GDM1 (cell line): ENCODE results near the gene NTHL1.

ENCODE experiments used
- DNase-seq: peaks from one replicate; lab custom pipeline; 2025; lab: John Stamatoyannopoulos, UW

Gene NTHL1

DNA sequence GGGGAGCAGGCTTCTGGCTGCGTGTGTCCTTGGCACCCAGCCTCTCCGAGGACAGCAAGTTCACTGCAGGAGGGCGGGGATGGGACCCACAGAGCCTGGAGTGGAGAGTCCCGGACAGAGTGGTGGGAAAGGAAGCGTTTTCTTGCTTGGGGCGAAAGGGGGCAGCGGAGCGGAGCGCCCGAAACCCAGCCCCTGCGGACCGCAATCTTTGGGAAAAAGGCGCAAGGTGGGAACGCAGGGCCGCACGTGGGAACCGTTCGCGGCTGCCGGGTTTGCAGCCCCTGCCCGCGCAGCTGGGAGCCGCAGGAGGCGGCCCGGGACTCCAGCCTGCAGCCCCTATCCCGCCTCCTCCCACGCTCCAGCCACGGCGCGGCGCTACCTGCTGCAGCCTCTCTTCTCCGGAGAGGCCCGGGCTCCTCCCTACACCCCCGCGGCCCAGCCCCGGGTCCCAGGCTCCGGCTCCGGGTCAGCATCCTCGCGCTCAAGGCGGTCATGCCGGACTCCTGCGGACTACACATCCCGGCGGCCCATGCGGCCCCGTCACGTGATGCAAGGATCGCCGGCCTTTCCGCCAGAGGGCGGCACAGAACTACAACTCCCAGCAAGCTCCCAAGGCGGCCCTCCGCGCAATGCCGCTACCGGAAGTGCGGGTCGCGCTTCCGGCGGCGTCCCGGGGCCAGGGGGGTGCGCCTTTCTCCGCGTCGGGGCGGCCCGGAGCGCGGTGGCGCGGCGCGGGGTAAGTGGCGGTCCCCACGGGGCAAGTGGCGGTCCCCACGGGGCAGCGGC, at the start of gene NTHL1, which contains the start of gene TSC2:
Gene NTHL1 (minus strand): TSS at position 505 of the 786 bp plus-strand sequence. CDS start 11 bp downstream, at position 494.
Gene TSC2 (plus strand): TSS at position 656 of the 786 bp plus-strand sequence. CDS start 631 bp downstream, outside the sequence.
- peak; percentile 89 for DNase-seq

DNA sequence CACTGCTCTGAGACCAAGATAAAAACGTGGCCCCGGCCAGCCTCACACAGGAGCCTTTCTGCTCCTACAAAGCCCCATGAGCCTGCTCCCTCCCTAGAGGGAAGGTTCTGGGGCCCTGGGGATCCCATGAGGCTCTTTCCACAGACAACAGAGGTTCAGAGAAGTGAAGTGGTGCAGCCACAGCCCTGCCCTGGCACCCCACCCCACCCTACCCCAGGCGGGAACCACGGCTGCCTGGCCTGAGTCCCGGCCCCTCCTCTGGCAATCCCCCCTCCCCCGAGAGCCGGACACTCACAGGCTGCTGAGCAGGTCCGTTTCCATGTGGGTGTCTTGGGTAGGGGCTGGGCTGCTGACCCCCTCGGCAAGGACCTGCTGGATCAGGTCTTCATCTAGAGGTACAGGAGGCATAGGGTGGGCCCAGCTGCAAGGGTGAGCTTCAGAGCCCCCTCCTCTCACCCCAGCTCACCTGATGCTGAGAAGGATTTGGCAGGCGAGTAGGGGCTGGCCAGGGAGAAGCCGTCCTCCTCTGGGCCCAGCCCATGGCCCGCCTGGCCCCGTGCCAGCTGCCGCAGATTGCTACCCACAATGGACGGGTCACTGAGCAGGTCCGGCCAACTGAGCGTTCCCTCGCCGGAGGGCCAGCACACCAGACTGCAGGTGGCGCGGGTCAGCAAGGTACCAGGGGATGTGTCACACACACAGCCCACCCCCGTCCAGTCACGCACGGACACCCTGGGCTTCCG, 49.4 kb upstream of the NTHL1 start:
- DNase-seq, result no peak

DNA sequence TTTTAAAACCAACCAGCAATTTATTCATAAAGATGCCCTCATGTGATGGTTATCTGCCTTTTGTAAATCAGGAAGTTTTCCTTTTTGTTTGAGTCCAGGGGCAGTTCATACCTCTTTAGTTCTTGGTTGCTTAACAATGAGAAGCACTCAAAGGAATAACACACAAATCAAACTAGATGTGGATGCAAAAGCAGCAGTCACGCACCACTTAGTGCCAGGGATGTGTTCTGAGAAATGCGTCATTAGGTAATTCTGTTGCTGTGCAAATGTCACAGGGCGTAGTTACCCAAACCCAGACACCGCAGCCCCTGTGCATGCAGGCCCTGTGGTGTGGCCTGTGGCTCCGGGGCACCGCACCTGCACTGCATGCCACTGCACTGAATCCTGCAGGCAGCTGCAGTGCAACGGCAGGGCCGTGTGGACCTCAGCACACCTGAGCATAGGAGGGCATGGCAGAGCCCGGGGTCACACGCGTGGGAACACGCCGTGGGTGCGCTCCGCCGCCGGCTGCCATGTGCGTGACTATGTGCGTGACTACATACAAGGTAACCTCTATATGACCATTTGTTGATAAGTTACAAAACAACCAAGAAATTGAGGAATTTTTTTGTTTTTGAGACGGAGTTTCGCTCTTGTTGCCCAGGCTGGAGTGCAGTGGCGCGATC, 48.4 kb upstream of the NTHL1 start:
- no peak for DNase-seq

DNA sequence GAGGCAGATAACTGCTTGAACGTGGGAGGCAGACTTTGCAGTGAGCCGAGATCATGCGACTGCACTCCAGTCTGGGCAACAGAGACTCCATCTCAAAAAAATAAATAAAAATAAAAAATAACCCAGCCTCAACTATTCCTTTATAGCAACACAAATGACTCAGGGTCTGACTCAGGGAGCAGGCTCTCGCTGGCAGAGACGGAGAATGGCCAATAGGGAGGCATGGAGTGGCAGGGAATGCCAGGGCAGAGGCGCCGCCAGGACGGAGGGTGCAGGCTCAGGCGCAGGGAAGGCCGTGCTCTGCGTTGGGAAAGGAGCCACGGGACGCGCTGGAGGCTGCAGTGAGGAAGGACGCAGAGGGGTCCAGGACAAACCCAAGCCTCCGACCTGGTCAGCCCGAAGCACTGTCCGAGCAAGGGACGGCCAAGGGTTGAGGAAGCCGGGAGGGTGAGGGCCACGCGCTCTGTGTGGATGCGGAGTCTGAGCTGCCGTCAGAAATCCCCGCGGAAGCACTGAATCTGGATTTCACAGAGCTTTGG, 47.8 kb upstream of the NTHL1 start:
- DNase-seq, result no peak

DNA sequence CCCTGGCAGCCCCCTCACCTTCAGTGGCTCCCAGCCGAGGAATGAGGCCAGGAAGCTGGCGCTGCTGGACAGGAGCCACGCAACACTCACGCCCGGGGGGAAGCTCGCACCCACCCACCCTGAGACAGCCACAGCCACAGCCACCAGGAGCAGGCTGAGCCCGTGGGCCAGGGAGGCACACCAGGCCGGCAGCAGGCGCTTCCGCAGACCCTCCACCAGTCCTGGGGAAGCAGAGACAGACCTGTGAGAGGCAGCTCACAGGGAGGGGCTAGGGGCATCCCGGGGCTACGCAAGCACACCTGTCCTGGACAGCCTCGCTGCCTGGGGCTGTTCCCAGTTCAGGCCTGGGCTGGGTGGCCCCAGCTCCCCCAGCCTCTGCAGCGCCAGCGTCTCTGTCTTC, 46.2 kb upstream of the NTHL1 start:
- no peak for DNase-seq

DNA sequence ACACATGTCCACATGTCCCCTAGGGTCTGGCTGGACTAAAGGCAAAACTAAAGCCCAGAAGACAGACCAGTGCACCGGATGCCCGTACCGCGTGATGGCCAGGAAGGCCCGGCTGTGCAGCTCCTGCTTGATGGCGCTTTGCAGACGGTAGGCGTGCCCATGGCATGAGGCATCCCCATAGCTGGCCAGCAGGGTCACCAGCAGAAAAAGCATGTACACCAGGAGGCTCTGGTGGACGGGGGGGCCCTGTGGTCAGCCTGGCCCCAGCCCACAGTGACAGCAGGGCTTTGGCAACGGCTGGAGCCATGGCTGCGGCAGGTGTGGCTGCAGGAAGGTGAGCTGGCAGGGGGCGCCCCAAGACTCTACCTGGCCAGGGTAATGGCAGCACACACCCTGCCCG, 45.2 kb upstream of the NTHL1 start:
- DNase-seq, result no peak

DNA sequence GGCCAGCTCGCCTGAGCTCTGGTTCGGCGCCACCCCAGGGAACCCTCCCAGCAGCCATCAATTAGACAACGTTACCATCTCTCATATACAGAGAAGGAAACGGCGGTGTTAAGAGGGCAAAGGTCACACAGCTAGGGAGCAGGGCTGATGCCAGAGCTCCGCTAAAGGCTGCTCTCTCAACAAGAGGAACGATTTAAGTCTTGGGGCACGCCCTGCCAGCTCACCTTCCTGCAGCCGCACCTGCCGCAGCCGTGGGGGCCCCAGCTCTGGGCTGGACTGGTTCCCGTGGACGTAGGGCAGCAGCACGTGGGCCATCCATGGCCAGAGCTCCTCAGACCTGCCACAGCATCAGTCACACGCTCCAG, 44.6 kb upstream of the NTHL1 start:
- DNase-seq, result no peak

DNA sequence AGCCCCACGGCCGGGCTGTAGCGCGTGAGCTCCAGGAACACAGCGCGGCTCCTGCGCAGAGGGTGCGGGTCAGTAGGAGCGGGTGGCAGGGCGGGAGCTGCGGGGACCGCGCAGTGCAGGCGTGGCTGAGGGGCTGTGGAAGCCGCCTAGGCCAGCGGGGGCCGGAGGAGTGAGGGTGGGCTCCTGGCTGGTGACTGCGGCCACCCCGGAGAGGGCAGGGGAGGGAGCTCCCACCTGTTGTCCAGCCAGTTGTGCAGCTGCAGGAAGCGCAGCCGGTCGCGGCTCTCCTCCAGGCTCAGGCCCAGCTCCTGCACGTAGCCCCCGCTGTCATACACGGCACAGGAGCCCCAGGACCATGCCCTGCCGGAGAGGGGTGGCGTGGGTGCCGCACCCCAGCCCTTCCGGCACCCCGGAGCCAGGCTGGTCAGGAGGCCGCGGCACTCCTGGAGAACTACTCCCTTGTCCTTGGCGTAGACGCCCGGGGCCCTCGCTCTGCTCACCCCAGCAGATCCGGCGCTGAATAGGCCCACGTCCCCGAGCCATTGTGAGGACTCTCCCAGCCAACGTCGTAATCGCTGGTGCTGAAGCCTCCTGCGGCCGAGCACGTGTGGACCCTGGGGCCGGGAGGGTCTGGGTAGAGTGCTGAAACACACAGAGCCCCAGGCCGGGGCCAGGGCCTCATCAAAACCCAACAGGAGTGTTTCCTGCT, 44.1 kb upstream of the NTHL1 start:
- no peak for DNase-seq

DNA sequence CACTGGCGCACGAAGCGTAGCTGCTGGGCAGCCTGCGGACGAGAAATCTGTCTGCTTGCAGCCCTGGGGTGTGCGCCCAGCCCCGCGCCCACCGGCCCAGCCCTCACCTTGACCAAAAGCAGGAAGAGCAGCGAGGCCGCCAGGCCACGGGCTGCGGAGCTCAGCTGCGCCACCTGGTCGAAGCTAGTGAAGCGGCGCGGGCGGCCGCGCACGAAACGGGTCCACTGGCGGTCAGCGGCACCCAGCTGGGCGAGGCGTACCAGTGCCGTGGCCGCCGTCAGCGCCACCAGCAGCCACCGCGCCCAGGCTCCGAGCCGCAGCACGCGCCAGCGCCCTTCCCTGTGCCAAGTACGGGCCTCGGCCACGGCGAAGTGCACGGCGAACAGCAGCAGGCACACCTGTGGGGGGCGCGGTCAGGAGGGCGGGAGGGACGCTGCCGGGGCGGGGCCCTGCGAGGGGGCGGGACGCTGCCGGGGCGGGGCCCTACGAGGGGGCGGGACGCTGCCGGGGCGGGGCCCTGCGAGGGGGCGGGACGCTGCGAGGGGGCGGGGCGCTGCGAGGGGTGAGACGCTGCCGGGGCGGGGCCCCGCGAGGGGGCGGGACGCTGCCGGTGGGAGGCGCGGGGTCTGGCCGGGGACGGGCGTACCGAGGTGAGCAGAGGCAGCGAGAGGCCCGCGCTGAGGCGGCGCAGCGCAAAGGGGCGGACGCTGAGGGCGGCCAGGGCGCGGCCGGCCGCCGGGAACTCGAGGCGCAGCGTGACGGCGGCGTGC, 43.3 kb upstream of the NTHL1 start:
- DNase-seq, result no peak

DNA sequence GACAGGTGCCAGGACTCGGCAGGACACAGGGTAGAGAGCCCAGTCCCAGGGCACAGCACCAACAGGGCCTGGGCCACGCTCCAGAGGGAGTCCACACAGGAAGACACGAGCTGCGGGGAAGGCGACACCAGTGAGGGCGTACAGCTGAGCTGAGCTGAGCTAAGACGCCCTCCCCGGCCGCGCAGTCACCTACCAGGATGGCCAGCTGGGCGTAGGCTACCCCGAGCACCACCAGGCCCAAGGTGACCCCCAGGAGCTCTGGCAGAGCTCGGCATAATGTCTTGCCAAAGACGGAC, 42.8 kb upstream of the NTHL1 start:
- DNase-seq, result no peak

DNA sequence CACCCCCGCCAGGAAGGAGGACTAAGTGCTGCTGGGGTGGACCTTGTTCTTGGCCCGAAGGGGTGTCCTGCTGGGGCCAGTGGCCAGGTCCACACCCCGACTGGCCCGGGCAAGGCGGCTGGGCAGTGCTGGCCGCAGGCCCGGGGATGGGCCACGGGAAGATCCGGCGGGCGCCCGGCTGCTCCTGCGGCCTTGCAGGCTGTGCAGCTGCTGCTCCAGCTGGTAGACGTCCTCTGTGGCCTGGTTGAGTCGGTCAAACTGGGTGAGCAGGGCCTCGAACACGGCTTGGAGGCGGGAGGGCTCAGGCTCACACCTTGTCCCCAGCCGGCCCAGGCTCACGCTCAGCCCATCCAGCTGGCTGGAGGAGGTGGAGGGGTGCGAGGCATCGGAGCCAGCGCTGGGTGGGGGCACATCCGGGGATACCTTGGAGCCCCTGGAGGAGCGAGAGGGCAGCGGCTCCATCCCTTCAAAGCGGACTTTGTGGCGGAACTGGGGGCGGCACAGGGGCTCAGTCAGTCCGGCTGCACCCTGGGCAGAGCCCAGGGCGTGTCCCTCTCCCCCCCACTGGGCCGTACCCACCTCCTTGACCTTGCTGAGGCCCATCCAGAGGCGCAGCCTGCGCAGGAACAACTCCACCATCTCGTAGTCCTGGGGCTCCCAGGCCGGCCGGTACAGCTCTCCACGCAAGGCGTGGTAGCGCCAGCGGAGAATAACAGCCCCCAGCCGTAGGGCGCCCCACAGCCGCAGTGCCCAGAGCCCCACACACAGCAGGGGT, 42.3 kb upstream of the NTHL1 start:
- DNase-seq, result no peak

DNA sequence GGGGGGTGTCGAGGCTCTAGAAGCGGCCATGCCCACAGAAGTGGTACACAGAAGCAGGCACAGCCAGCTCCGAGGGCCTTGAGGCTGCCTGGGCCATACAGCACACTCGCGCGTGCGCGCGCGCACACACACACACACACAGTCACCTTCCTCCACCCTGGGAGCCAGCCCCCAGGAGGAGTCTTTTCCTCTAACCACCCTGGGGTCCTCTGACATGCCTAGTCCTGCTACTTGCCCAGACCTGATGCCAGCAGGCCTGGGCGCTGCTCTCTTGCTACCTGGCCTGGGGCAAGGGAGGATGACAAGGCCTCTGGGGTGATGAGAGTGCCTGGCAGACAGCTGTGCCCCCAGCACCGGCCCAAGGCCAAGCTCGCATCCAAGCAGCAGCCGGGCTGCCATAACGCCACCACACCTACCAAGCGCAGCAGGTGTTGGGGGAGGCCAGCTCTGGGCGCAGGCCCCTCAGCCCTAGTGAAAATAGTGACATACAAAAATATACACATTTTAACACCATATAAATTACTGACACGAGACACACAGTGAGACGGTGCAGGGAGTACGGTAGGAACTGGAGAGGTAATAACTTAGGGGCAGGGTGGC, 41.2 kb upstream of the NTHL1 start:
- DNase-seq, result no peak

DNA sequence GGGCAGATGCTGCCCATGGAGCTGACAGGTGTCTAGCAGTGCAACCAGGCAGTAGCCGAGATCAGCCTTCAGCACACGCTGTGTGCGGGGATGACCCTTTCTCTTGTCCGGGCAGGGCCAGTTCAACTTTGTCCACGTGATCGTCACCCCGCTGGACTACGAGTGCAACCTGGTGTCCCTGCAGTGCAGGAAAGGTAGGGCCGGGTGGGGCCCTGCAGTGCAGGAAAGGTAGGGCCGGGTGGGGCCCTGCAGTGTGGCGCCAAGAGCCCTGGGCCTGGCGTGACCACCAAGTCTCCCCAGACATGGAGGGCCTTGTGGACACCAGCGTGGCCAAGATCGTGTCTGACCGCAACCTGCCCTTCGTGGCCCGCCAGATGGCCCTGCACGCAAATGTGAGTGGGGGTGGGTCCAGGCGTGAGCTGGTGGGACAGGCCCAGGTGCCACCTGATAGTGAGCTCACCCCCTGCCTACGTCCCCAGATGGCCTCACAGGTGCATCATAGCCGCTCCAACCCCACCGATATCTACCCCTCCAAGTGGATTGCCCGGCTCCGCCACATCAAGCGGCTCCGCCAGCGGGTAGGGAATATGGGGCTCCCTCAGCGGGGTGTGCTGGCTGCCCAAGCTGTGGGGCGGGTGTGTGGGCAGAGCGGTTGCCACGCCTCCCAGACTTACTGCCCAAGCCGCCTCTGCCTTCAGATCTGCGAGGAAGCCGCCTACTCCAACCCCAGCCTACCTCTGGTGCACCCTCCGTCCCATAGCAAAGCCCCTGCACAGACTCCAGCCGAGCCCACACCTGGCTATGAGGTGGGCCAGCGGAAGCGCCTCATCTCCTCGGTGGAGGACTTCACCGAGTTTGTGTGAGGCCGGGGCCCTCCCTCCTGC, 40.4 kb upstream of the NTHL1 start:
- no peak for DNase-seq

DNA sequence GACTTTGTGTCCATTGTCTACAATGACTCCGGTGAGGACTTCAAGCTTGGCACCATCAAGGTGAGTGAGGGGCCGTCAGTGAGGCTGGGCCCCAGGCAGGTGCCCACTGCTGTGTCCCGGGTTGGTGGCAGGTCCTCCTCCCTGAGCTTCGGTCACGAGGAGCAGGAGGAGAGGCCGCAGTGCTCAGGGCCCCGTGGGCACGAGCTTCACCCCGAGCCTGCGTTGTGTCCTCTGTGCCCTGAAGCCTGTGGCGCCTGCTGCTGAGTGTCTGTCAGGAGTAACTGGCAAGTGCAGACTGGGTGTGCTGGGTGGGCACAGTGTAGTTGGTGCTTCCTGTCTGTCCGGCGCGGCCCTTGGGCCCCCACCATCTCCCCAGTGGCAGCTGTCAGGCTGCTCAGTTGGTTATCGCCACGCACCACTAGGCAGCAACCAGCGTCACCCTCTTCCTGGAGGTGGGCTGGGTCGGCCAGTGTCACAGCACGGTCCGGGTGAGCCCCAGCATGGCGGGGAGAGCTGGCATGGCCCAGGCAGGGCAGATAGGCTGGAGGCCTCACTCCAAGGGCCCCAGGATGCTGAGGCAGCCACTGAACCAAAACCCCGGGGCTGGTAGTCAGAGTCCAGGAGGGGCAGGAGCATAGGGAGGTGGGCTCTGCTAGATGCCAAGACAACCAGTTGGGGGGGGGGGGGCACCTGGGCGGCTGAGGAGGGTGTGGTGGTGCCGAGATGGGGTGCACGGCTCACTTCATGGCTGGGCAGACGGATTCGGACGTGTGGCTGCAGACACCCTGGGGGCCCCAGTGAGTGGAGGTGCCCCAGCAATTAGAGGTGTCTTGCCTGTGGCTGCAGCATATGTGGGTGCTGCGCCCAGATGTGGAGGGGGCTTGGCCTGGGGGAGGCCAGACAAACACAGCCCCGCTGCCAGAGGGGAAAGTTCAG, 39.4 kb upstream of the NTHL1 start:
- no peak for DNase-seq

DNA sequence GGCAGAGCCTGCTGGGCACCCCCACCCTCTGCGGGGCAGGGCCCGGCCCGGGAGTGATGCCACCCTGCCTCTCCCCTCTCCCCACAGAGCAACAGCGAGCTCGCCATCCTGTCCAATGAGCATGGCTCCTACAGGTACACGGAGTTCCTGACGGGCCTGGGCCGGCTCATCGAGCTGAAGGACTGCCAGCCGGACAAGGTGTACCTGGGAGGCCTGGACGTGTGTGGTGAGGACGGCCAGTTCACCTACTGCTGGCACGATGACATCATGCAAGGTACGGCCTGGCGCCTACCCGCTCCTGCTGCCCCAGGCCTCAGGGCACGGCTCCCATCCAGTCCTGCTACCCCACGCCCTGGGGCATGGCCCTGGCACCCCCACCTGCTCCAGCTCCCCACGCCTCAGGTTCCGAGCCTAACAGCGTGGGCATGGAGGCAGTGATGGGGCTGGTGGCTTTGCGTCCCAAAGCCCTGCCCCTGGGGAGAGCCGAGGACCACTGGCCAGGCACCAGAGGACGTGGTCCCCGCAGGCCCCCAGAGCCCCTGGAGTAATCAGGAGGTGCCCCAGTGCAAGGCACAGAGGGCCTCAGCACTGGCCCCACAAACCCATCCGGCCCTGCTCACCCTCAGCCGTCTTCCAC, 38.6 kb upstream of the NTHL1 start:
- no peak for DNase-seq

DNA sequence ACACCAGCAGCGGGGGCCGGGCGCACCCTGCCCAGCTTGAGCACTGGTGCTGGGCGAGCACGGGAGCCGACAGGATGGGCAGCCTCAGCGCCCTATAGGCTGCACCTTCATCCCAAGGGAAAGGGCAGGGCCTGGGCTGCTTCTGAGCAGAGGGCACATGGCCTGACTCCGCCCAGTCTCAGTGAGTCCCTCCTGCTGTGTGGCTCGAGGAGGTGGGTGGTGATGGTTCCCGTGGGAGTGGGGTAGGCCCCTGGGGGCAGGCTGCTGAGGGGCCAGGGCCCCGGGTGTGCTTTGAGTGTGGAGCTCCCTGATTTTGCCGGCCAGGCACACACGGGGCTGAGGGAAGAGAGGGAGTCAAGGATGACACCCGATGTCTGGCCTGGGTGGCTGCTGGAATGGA, 38.0 kb upstream of the NTHL1 start:
- DNase-seq, result no peak

DNA sequence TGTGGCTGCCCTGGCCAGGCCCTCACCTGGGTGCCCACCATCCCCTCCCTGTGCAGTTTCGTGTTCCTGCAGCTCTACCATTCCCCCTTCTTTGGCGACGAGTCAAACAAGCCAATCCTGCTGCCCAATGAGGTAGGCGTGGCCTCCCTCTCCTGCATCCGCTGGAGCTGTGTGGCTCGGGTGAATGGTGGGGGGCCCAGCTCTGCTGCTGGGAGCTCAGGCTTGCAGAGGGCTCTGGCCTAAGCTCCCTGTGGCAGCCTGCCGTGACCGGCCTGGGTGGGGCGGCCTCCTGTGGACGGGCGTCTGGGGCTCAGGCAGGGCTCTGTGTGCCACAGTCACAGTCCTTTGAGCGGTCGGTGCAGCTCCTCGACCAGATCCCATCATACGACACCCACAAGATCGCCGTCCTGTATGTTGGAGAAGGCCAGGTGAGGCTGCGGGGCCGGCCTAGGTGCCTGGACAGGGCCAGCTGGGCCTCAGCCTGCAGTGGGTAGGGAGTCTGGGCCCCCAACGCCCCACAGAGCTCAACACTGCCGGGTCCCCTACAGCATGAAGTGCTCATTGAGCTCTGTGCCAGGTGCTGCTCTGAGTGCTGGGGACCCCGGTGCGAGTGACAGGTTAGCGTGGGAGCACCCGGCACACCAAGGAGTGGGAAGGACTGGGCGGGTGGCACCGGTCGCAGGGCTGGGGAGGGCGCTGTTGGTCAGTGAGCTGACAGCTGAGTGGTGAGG, 37.4 kb upstream of the NTHL1 start:
- DNase-seq, result no peak
